BJ (cell line): Measurements from ENCODE around the gene KCNJ6. TPM values are rescaled to one million over a fixed set of nuclear protein-coding genes. Genes with fewer than 3 reads are reported as not detected.

Experiments used
- CTCF ChIA-PET: fragments of 350-600 bp; formaldehyde crosslinking; extraction: SDS; loops from one replicate; lab custom pipeline; 2021; ENCODE audit warnings: antibody characterized with exemption, inconsistent platforms; lab: Yijun Ruan, JAX
- POLR2A ChIA-PET: fragments of 300-600 bp; sonication (Branson Sonifier 250); formaldehyde crosslinking; extraction: SDS; loops from one replicate; lab custom pipeline; 2021; ENCODE audit warnings: antibody characterized with exemption; lab: Charles Lee
- DNase-seq: peaks from one replicate; pipeline ENCODE4 v3.0.0-alpha.2; 2011; ENCODE audit warnings: low read depth
- H3K27me3 ChIP-seq: 2 replicates; pipeline ENCODE4 v1.6.0; 2011; ENCODE audit warnings: low read length; ENCODE audit not compliant: control insufficient read depth, insufficient read depth
- H3K36me3 ChIP-seq: 2 replicates; pipeline ENCODE4 v1.5.1; 2011; ENCODE audit warnings: low read length; ENCODE audit not compliant: control insufficient read depth, insufficient read depth
- H3K4me3 ChIP-seq: 2 replicates; pipeline ENCODE4 v1.5.1; 2011; ENCODE audit warnings: low read depth, mild to moderate bottlenecking, control low read depth, low read length
- CTCF ChIP-seq: IDR thresholded peaks from 2 replicates; pipeline ENCODE4 v1.5.1; 2011; ENCODE audit warnings: low read depth, mild to moderate bottlenecking, control low read depth, inconsistent platforms, low read length, moderate library complexity; ENCODE audit not compliant: insufficient read depth
- polyA plus RNA-seq: library from polyadenylated mRNA; depleted of rRNA; stranded (reverse); fragments of >200 nt; gene quantifications from 2 replicates; pipeline ENCODE4 v1.2.3, GENCODE V29; 2011

The KCNJ6 gene
- polyA plus RNA-seq, 1 experiment: 0.01 TPM

- ChIA-PET CTCF (interaction anchor here (1.3 to 1.7 kb wide), 2 partner anchors 13 to 18 kb away, joined by 4 to 5 read pairs; no protein-coding TSS in a partner anchor), POLR2A (interaction anchor here (0.6 to 0.8 kb wide), 2 partner anchors 17 to 22 kb away, joined by 4 to 5 read pairs; no protein-coding TSS in a partner anchor)
- Histone ChIP-seq H3K4me3 (no peak overlapping the region), H3K36me3 (no peaks in the 10 kb centered on the region), H3K27me3 (no peaks in the 10 kb centered on the region)
- no peak for DNase-seq
- TF ChIP-seq CTCF: no peak
Observed at GRCh38 chr21:37855647-37856625, 60.3 kb downstream of the KCNJ6 start.

DNA sequence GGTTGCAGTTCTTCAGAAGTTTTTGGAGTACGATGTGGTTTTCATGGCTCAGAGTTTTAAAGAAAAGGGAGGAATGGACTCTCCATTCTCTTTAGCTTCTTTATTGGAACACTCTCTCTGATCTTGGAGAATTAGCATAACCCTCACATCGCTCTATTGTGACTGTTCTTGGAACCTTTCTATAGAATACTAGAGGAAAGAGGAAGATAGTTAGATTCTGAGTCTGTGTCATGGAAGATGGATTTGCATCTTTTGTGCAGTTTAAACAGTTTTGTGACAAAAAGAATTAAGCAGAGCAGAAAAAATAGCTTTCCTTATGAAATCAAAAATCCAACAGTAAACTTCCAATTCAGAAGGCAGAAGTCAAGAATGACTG is 61.0 kb downstream of the KCNJ6 start:
- CTCF ChIA-PET: interaction anchor here (1.3 to 1.7 kb wide), 2 partner anchors 14 to 18 kb away, joined by 4 to 5 read pairs; no protein-coding TSS in a partner anchor
- no peaks in the 10 kb centered on the region for H3K27me3 ChIP-seq
- POLR2A ChIA-PET: interaction anchor here (0.8 kb wide), 1 partner anchor 21 kb away, joined by 5 read pairs; no protein-coding TSS in a partner anchor
- DNase-seq: no peak
- H3K4me3 ChIP-seq: no peak overlapping the region
- TF ChIP-seq CTCF: no peak
- H3K36me3 ChIP-seq: no peaks in the 10 kb centered on the region

DNA sequence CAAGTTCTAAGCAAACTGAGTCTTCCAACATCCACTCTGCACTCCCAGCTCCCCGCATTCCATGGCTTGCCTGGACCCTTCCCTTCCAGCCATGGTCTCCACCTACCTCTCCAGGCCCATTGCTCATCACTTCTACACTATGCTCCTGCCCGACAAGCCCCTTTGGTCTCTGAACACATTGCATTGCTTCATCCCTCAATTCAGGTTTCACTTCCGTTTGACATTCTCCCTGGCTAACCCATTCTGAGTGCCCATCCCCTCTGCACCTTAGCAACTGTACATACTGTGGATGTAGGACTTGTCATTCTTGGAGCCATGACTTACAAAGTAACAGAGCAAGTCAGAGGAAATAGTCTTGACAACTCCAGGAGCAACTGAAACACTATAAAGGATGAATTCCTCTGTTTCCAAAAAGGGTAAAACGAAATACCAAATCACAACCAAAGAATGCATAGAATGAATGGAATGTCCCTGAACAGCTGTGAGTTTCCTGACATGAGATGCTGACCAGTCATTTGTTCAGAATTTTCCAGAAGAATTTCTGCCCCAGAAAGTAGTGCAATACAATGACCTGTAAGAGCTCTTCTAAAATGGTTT is 66.7 kb downstream of the KCNJ6 start:
- POLR2A ChIA-PET: no interaction called here
- CTCF ChIA-PET: interaction anchor here (0.7 to 0.8 kb wide), 3 partner anchors 9 to 91 kb away, joined by 3 read pairs; no protein-coding TSS in a partner anchor
- Histone ChIP-seq H3K36me3 (no peaks in the 10 kb centered on the region), H3K27me3 (no peaks in the 10 kb centered on the region), H3K4me3 (no peak overlapping the region)
- DNase-seq: peak; percentile 64
- TF ChIP-seq CTCF: no peak

DNA sequence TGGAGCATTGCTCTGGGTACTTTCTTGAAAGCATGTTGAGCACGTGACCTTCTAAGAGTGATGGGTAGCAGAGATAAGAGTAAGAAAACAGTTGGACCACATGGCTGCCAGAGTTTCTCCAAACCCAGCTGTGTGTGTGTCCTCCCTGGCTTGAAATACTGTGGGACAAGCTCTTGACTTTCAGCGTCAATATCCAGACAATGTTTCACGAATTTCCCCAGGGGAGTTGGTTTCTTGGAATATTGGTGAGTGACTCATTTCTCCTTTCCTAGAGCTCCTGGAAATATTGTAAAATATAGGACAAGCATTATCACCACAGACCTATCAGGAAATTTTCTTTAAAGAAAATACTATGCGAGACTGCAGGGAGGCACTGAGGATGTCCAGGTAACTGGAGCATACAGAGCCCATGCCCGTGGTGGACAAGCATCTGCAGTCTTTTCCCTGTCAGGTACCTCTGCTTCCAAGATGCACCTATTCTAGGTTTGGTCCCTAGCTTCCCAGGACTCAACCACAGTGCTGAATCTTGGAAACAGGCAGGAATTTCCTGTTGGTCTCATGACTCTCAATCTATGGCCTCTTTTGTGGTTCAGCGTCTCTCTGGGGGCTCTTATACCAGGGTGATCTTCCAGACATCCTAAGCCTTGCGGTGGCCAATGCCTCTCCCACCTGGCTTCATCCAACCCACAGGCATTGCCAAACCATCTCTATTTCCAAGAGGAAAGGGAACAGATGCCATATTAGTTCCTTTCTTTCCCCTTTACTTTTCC is 67.4 kb downstream of the KCNJ6 start:
- TF ChIP-seq CTCF: no peak
- CTCF ChIA-PET: no interaction called here
- no peaks in the 10 kb centered on the region for H3K27me3 ChIP-seq
- no peak overlapping the region for H3K4me3 ChIP-seq
- POLR2A ChIA-PET: no interaction called here
- no peak for DNase-seq
- H3K36me3 ChIP-seq: no peaks in the 10 kb centered on the region

DNA sequence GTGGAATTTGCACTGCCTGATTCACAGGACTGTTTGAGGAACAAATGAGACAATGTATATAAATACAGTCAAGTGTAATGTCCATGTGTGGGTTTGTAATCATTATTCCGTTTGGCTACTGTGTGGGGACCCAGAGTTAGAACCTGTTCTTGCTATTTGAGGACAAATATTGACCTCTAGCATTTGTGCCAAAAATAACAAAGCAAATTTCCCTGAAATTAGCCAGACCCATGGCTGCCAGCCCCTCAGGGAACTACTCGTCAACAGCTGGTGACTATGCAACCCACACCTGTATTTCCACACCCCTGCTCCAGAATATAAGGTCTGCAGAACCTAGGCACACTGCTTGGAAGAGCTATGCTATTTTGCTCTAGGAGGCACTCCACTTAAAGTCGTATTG is 70.7 kb downstream of the KCNJ6 start:
- Histone ChIP-seq H3K4me3 (no peak overlapping the region), H3K36me3 (no peaks in the 10 kb centered on the region), H3K27me3 (no peaks in the 10 kb centered on the region)
- ChIA-PET CTCF (no interaction called here), POLR2A (no interaction called here)
- DNase-seq: no peak
- no peak for TF ChIP-seq CTCF
